ENCODE data around the gene SLC20A1. TPM values are rescaled to one million over a fixed set of nuclear protein-coding genes. Genes with fewer than 3 reads are reported as not detected.

The SLC20A1 gene
- 59.4 TPM for total RNA-seq
- long read RNA-seq, transcript SLC20A1-201 (11 exons, 3,381 nt) = major isoform, 82 of 112 reads
- long read RNA-seq, partial matches to known transcripts = 10 of 112 reads
- long read RNA-seq, other reads (novel, unspliced or antisense) = 20 of 112 reads

DNA sequence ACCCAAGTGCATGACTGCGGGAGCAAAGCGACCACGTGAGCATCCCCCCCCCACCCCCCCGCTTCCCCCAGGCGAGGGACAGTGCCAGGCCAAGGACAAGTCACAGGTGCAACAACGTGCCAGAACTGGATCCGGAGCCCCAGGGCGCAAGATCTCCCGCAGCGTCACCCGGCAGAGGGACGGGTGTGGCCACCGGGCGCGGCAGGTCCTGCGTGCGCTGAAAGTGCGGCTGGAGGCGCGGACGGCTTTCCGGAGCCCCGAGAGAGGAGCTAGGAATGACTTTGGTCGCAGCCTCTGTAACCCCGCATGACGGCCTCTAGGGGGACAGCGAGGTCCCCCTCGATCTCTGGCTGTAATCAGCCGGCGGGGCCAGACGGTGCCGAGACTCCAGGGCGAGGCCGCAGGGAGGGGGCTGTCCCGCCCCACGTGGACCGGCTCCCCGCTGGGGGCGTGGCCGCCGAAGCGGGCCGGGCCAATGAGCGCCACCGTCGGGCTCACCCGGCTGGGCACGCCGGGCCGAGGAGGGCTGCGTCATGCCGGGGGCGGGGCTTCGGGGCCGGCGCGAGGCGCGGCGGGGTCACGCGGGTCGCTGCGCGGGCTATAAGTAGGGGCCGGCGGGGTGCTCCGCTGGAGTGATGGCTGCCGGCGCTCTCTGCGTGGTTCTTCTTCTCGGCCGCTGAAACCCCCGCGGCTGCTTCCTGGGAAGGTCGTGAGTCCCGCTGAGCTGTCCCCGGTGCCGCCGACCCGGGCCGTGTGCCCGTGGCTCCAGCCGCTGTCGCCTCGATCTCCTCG lies at the start of gene SLC20A1:
TSS of gene SLC20A1 (plus strand) at position 630 of the 792 bp plus-strand sequence. CDS start 890 bp downstream, outside the sequence.
- Histone ChIP-seq H3K9me3 (no peaks in the 10 kb centered on the region), H3K4me3 (peak within 1 kb of the TSS; percentile 94), H3K27me3 (no peaks in the 10 kb centered on the region), H3K36me3 (peaks cover 34% of the 10 kb centered on the region), H3K27ac (peak within 1 kb of the TSS; percentile 98), H3K4me1 (peaks cover 34% of the 10 kb centered on the region)
- peak; percentile 56 for TF ChIP-seq CTCF (IDR thresholded peaks at IDR 0.05)
- DNase-seq = peak; percentile 99
- peak; percentile 98 for ATAC-seq
- intact Hi-C loops (cut with DNase I) = no loop called here

DNA sequence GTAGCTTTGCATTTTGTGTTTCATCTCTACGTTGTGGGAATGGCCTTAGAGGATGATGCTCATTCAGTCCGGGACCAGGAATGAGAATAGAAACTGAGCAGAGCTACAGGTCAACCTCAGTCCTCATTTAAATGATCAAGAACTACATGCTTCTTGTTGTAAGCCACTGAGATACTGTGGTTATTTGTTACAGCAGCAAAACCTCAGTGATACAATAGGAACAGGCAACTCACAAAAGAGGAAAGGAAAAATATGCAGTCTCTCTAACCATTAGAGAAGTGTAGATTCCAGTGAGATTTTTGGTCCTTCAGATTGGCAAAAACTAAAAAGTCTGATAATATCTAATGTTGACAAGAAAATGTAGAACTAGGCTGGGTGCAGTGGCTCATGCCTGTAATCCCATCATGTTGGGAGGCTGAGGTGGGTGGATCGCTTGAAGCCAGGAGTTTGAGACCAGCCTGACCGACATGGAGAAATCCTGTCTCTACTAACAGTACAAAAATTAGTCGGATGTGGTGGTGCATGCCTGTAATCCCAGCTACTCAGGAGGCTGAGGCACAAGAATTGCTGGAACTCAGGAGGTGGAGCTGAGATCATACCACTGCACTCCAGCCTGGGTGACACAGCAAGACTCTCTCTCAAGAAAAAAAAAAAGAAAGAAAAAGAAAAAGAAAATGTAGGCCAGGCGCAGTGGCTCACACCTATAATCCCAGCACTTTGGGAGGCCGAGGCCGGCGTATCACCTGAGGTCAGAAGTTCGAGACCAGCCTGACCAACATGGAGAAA lies 48.0 kb upstream of the SLC20A1 start:
- intact Hi-C loops (cut with DNase I) = no loop called here
- peaks cover 4% of the 10 kb centered on the region for H3K4me1 ChIP-seq
- H3K27ac ChIP-seq = no peak overlapping the region
- ATAC-seq (no peak), DNase-seq (no peak)
- no peak for TF ChIP-seq CTCF (IDR thresholded peaks at IDR 0.05)
- no peaks in the 10 kb centered on the region for H3K36me3 ChIP-seq
- H3K4me3 ChIP-seq = no peak overlapping the region
- no peaks in the 10 kb centered on the region for H3K9me3 ChIP-seq
- H3K27me3 ChIP-seq = no peaks in the 10 kb centered on the region

- ATAC-seq (no peak), DNase-seq (no peak)
- intact Hi-C loops (cut with DNase I) = loop anchor here (5.0 kb wide), 1 partner anchor 127 kb away; no protein-coding TSS in a partner anchor
These were observed 45.1 kb upstream of the SLC20A1 start for GRCh38 chr2:112600634-112601033.

DNA sequence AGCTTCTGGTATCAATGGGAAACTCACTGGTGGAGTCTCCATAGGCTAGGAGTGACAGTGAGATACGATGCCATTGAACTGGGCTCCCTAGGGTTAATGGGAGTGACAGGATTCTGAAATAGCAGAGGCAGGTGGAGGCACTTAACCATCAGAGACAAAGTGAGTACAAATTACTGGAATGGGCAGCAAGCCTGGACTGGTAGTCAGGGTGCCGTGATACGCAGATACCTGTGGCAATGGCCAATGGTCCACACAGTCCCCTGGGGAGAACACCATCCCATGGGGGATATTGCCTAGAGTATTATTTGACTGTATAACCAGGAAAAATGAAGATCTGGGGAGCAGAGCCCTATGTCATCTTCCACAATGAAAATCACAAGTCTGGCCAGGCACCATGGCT lies 44.0 kb upstream of the SLC20A1 start:
- no peak for TF ChIP-seq CTCF (IDR thresholded peaks at IDR 0.05)
- H3K27ac ChIP-seq = no peak overlapping the region
- no peak for DNase-seq
- H3K27me3 ChIP-seq = no peaks in the 10 kb centered on the region
- no peak overlapping the region for H3K4me3 ChIP-seq
- intact Hi-C loops (cut with DNase I) = loop anchor here (5.0 kb wide), 1 partner anchor 126 kb away; no protein-coding TSS in a partner anchor
- H3K4me1 ChIP-seq = peaks cover 4% of the 10 kb centered on the region
- ATAC-seq = no peak
- no peaks in the 10 kb centered on the region for H3K9me3 ChIP-seq
- no peaks in the 10 kb centered on the region for H3K36me3 ChIP-seq

More at GRCh38 chr2:112600634-112601033, 45.1 kb upstream of the SLC20A1 start:
- Histone ChIP-seq H3K36me3 (no peaks in the 10 kb centered on the region), H3K9me3 (no peaks in the 10 kb centered on the region), H3K27me3 (no peaks in the 10 kb centered on the region), H3K4me1 (peaks cover 4% of the 10 kb centered on the region), H3K27ac (no peak overlapping the region), H3K4me3 (no peak overlapping the region)
- no peak for TF ChIP-seq CTCF (IDR thresholded peaks at IDR 0.05)

- H3K4me3 ChIP-seq = no peak overlapping the region
- H3K27me3 ChIP-seq = no peaks in the 10 kb centered on the region
- no peak overlapping the region for H3K27ac ChIP-seq
- TF ChIP-seq CTCF (IDR thresholded peaks at IDR 0.05) = no peak
- no peak for ATAC-seq
- DNase-seq = no peak
- intact Hi-C loops (cut with DNase I) = loop anchor here (5.0 kb wide), 1 partner anchor 124 kb away; no protein-coding TSS in a partner anchor
- peaks cover 4% of the 10 kb centered on the region for H3K4me1 ChIP-seq
- H3K36me3 ChIP-seq = no peaks in the 10 kb centered on the region
- H3K9me3 ChIP-seq = no peaks in the 10 kb centered on the region
These were observed 42.8 kb upstream of the SLC20A1 start for GRCh38 chr2:112602917-112603316.
